HFF-Myc (cell line): ENCODE data around the gene LDLRAD4.
A peak's percentile ranks its signal among the peaks of the same experiment; 100 is the strongest.

ENCODE experiments used
- DNase-seq: peaks from one replicate; pipeline ENCODE4 v3.0.0-alpha.2; 2011; ENCODE audit warnings: low read depth; ENCODE audit errors: extremely low read depth
- H3K4me3 ChIP-seq: replicated peaks from 2 replicates; pipeline ENCODE4 v1.5.1; 2011; ENCODE audit warnings: low read depth, mild to moderate bottlenecking, control low read depth, low read length
- TF ChIP-seq, protein P1 (sequence below): IDR thresholded peaks from 2 replicates; pipeline ENCODE4 v1.5.1; 2012; ENCODE audit warnings: mild to moderate bottlenecking, low read depth, low read length, control low read depth; ENCODE audit errors: missing control alignments

LDLRAD4 gene

DNA sequence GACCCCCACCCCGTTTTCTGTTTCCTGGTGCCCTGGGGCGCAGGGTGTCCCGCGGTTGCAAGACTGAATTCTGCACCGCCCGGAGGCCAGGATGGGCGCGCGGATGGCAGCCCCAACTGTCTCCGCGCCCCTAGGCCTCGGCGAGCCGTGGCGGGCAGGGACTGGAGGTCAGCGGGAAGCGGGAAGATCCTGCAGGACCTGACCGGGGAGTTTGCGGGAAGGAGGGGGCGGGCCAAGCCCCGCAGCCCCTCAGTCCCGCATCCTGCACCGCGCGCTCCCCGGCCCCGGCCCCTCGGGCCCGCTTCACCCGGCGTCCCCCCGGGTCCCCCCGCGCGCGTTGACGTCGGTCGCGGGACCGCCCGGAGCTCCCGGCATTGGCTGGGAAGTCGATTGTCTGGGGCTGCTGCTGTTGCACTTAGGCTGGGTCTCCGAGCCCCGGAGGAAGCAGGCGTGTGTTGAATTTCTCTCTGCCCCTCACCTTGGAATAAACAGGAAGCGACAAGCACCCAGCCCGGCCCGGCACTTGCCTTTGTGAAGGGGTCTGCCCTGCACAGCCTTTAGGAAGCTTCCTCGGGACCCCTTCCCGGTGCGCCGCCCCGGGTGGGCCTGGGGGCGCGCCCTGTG lies at the start of gene LDLRAD4:
Gene LDLRAD4 (plus strand): TSS at position 393 of the 624 bp plus-strand sequence.
- 0 out of 2 replicates have a peak within 1 kb of the TSS, but pooled peaks have one; percentile 10 for H3K4me3 ChIP-seq
- TF ChIP-seq, protein P1, sequence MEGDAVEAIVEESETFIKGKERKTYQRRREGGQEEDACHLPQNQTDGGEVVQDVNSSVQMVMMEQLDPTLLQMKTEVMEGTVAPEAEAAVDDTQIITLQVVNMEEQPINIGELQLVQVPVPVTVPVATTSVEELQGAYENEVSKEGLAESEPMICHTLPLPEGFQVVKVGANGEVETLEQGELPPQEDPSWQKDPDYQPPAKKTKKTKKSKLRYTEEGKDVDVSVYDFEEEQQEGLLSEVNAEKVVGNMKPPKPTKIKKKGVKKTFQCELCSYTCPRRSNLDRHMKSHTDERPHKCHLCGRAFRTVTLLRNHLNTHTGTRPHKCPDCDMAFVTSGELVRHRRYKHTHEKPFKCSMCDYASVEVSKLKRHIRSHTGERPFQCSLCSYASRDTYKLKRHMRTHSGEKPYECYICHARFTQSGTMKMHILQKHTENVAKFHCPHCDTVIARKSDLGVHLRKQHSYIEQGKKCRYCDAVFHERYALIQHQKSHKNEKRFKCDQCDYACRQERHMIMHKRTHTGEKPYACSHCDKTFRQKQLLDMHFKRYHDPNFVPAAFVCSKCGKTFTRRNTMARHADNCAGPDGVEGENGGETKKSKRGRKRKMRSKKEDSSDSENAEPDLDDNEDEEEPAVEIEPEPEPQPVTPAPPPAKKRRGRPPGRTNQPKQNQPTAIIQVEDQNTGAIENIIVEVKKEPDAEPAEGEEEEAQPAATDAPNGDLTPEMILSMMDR = no peak
- no peak for DNase-seq

- TF ChIP-seq, protein P1 = no peak
- H3K4me3 ChIP-seq = no peak overlapping the region
- DNase-seq = no peak
Observed at GRCh38 chr18:13173578-13174145, 44.9 kb upstream of the LDLRAD4 start.

GRCh38 chr18:13175266-13175665 lies 43.3 kb upstream of the LDLRAD4 start:
- no peak for DNase-seq
- TF ChIP-seq, protein P1 = no peak
- no peak overlapping the region for H3K4me3 ChIP-seq

GRCh38 chr18:13175754-13176210 lies 42.8 kb upstream of the LDLRAD4 start:
- TF ChIP-seq, protein P1 = no peak
- no peak for DNase-seq
- no peak overlapping the region for H3K4me3 ChIP-seq

DNA sequence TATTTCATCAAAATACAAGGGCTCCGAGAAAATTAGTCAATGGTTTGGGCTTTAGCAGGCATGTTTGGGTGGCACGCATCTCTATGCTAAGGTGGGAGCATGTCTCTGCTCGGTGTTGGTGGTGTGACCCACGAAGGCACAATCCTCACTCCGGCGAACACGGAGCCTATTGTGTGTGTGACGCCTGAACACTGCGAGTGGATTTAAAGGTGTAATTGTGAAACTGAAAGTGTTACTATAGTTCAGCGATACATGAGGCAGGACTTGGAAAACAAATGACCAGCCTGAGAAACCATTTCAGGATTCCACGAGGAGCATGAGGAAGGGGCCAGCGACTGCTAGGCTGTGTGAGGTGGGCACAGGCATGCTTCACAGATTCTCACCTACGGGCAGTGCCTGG lies 41.7 kb upstream of the LDLRAD4 start:
- H3K4me3 ChIP-seq = no peak overlapping the region
- TF ChIP-seq, protein P1 = no peak
- DNase-seq = no peak

- TF ChIP-seq, protein P1 = no peak
Observed at GRCh38 chr18:13178197-13178596, 40.4 kb upstream of the LDLRAD4 start.

More at GRCh38 chr18:13178197-13178596, 40.4 kb upstream of the LDLRAD4 start:
- no peak overlapping the region for H3K4me3 ChIP-seq
- DNase-seq = no peak
